SH-SY5Y (cell line): ENCODE measurements around the gene LAMA3.

ENCODE experiments used
- GATA2 ChIP-seq: IDR thresholded peaks from 2 replicates; pipeline ENCODE4 v1.6.1; 2011; ENCODE audit warnings: mild to moderate bottlenecking, low read depth, low read length
- GATA3 ChIP-seq: IDR thresholded peaks from 2 replicates; pipeline ENCODE4 v1.6.1; 2011; ENCODE audit warnings: low read depth, mild to moderate bottlenecking, low read length, moderate library complexity

GRCh38 chr18:23935804-23936203 lies 246.6 kb downstream of the LAMA3 start:
- TF ChIP-seq GATA2 (no peak), GATA3 (no peak)
